MCF 10A (cell line): ENCODE measurements around the gene TAOK3. TPM values are rescaled to one million over a fixed set of nuclear protein-coding genes. Genes with fewer than 3 reads are reported as not detected.
A peak's percentile ranks its signal among the peaks of the same experiment; 100 is the strongest.

Experiments
- BruUV-seq: library from RNA; stranded (reverse); fragments of 400-500 nt; replicated peaks from 2 replicates; lab custom pipeline; 2021; lab: Mats Ljungman, UMichigan
- CTCF ChIA-PET: fragments of 300-600 bp; sonication (Branson Sonifier 250); formaldehyde crosslinking; extraction: SDS; loops from one replicate; lab custom pipeline; 2021; ENCODE audit warnings: antibody characterized with exemption, inconsistent platforms; lab: Yijun Ruan, JAX
- POLR2A ChIA-PET: fragments of 300-600, 350-650 bp; sonication (Branson Sonifier 250); formaldehyde crosslinking; extraction: SDS; loops from one replicate; lab custom pipeline; 2020; ENCODE audit warnings: antibody characterized with exemption, inconsistent platforms; lab: Yijun Ruan, JAX
- DNase-seq: peaks from one replicate; pipeline ENCODE4 v3.0.0-alpha.2; 2018; ENCODE audit not compliant: unreplicated experiment
- H3K27ac Mint-ChIP-seq: one replicate; pipeline ENCODE4 v1.8.0; 2022; ENCODE audit warnings: mild to moderate bottlenecking, low read depth, mixed read lengths; ENCODE audit not compliant: unreplicated experiment
- H3K27me3 Mint-ChIP-seq: one replicate; pipeline ENCODE4 v1.8.0; 2022; ENCODE audit warnings: mixed read lengths; ENCODE audit not compliant: insufficient read depth, unreplicated experiment
- H3K36me3 Mint-ChIP-seq: one replicate; pipeline ENCODE4 v1.8.0; 2022; ENCODE audit warnings: mild to moderate bottlenecking, moderate library complexity, mixed read lengths; ENCODE audit not compliant: insufficient read depth, unreplicated experiment
- H3K4me1 Mint-ChIP-seq: one replicate; pipeline ENCODE4 v1.8.0; 2022; ENCODE audit warnings: mixed read lengths; ENCODE audit not compliant: insufficient read depth, unreplicated experiment
- H3K4me3 Mint-ChIP-seq: one replicate; pipeline ENCODE4 v1.8.0; 2022; ENCODE audit warnings: mild to moderate bottlenecking, moderate library complexity, mixed read lengths; ENCODE audit not compliant: unreplicated experiment
- H3K9me3 Mint-ChIP-seq: one replicate; pipeline ENCODE4 v1.8.0; 2022; ENCODE audit warnings: mixed read lengths; ENCODE audit not compliant: unreplicated experiment
- intact Hi-C: fragments of 100-400 bp; cut with micrococcal nuclease; formaldehyde crosslinking; loops from 2 replicates; pipeline ENCODE4 v1.14.1; 2022
- total RNA-seq: library from RNA; stranded (reverse); gene quantifications from 2 replicates; pipeline ENCODE4 v1.2.3, GENCODE V29; 2022
- TF ChIP-seq, protein P1 (sequence below): fragments of 200-600 bp; IDR thresholded peaks from one replicate; pipeline ENCODE4 v1.8.0; 2022; ENCODE audit warnings: antibody characterized with exemption, mild to moderate bottlenecking; ENCODE audit not compliant: unreplicated experiment

TAOK3 gene
- total RNA-seq, 1 experiment from 2014 or later, result 28.6 TPM

DNA sequence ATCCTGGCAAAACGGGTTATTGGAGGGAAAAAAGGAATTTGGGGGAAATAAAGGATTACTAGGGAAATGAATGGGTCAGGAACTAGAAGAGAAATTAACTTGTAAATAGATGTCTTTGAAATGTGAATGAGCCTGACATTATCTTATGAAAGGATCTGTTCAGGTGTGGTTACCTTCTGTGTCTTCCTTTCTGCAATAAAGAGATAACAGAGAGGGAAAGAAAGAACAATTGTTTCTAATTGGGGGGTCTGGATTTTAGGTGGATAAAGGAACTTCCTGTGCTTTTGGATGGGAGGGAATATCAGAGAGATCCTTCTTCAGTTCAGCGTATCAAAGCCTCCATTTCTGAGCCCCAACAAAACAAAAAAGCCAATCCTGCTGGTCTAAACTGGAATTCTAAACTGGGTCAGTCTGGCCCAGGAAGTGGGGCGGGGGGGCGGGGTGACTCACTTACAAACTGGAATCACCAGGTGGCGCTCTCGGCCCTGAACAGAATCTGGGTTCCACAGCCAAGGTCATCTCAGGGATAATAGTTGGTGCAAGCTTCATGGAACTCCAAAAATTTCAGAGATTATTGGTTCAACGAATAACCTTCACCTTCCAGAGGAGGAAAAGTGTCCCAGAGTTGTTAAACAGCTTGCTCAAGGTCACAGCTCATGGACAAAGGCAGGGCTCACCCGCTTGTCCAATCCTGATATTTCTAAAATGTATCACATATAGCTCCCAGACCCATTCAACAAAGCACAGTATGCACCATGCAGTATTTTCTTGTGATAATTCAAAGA is 251.9 kb downstream of the TAOK3 start:
- intact Hi-C loops, result loop anchor here (2.0 kb wide), 1 partner anchor 256 kb away; the partner anchor contains the start of gene SUDS3
- CTCF ChIA-PET, result interaction anchor here (0.6 to 6.0 kb wide), 26 partner anchors 8 to 1475 kb away, joined by 3 to 53 read pairs (median 4); partner anchors contain the start of genes PEBP1, SUDS3, TAOK3 and VSIG10
- Mint-ChIP-seq H3K4me3 (no peak overlapping the region), H3K9me3 (no peaks in the 10 kb centered on the region), H3K27me3 (no peaks in the 10 kb centered on the region), H3K36me3 (peaks cover 5% of the 10 kb centered on the region), H3K27ac (peak overlapping the region; percentile 32), H3K4me1 (peaks cover 5% of the 10 kb centered on the region)
- peak; percentile 78 for DNase-seq
- POLR2A ChIA-PET, result interaction anchor here (0.6 to 2.2 kb wide), 8 partner anchors 11 to 255 kb away, joined by 3 to 15 read pairs (median 3); partner anchors contain the start of gene PEBP1
- TF ChIP-seq, protein P1, sequence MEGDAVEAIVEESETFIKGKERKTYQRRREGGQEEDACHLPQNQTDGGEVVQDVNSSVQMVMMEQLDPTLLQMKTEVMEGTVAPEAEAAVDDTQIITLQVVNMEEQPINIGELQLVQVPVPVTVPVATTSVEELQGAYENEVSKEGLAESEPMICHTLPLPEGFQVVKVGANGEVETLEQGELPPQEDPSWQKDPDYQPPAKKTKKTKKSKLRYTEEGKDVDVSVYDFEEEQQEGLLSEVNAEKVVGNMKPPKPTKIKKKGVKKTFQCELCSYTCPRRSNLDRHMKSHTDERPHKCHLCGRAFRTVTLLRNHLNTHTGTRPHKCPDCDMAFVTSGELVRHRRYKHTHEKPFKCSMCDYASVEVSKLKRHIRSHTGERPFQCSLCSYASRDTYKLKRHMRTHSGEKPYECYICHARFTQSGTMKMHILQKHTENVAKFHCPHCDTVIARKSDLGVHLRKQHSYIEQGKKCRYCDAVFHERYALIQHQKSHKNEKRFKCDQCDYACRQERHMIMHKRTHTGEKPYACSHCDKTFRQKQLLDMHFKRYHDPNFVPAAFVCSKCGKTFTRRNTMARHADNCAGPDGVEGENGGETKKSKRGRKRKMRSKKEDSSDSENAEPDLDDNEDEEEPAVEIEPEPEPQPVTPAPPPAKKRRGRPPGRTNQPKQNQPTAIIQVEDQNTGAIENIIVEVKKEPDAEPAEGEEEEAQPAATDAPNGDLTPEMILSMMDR, result peak; percentile 78
- BruUV-seq, result TSS peak; percentile 79

DNA sequence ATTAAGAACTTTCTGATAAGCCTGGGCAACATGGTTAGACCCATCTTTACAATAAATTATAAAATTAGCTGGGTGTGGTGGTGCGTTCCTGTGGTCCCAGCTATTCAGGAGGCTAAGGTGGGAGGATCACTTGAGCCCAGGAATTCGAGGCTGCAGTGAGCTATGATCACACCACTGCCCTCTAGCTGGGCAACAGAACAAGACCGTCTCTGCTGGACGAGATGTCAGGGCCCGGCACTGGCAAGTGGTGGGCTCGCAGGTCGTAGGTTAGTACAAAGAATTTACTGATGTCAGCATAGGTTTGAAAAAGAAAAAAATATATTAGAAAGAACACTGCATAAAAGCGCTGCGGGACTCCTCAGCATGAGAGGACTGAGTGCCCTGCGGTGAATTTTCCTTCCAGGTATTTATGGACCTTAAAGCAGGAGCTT is 253.2 kb downstream of the TAOK3 start:
- Mint-ChIP-seq H3K9me3 (no peaks in the 10 kb centered on the region), H3K27me3 (no peaks in the 10 kb centered on the region), H3K4me3 (no peak overlapping the region), H3K36me3 (peaks cover 12% of the 10 kb centered on the region), H3K4me1 (peaks cover 8% of the 10 kb centered on the region), H3K27ac (no peak overlapping the region)
- no peak for DNase-seq
- intact Hi-C loops, result no loop called here
- ChIA-PET CTCF (interaction anchor here (0.6 to 6.0 kb wide), 11 partner anchors 10 to 257 kb away, joined by 3 to 53 read pairs (median 5); partner anchors contain the start of genes PEBP1 and SUDS3), POLR2A (interaction anchor here (1.2 kb wide), 1 partner anchor 9 kb away, joined by 3 read pairs; no protein-coding TSS in a partner anchor)
- TF ChIP-seq, protein P1, result no peak
- BruUV-seq, result no TSS peak

DNA sequence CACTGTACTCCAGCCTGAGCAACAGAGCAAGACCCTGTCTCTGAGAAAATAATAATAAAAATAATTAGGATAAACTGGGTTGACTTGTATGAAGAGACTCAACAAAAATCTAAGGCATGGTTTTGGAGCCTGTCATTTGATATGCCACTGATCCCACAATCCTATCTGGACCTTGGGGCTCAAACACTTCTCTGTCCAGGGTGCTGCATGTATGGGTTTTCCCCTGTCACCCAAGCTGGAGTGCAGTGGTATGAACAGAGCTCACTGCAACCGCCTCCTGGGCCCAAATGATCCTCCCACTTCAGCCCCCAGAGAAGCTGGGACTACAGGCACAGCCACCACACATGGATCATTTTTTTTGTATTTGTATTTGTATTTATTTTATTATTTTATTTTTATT is 263.6 kb downstream of the TAOK3 start:
- H3K9me3 Mint-ChIP-seq, result no peaks in the 10 kb centered on the region
- TF ChIP-seq, protein P1, result no peak
- ChIA-PET CTCF (interaction anchor here (0.6 to 1.5 kb wide), 7 partner anchors 10 to 268 kb away, joined by 3 to 10 read pairs (median 4); partner anchors contain the start of genes RFC5 and SUDS3), POLR2A (interaction anchor here (0.7 kb wide), 1 partner anchor 62 kb away, joined by 3 read pairs; no protein-coding TSS in a partner anchor)
- no peaks in the 10 kb centered on the region for H3K4me1 Mint-ChIP-seq
- H3K27me3 Mint-ChIP-seq, result no peaks in the 10 kb centered on the region
- DNase-seq, result no peak
- intact Hi-C loops, result loop anchor here (10.0 kb wide), 1 partner anchor 234 kb away; no protein-coding TSS in a partner anchor
- H3K4me3 Mint-ChIP-seq, result no peak overlapping the region
- BruUV-seq, result no TSS peak
- no peak overlapping the region for H3K27ac Mint-ChIP-seq
- H3K36me3 Mint-ChIP-seq, result no peaks in the 10 kb centered on the region

DNA sequence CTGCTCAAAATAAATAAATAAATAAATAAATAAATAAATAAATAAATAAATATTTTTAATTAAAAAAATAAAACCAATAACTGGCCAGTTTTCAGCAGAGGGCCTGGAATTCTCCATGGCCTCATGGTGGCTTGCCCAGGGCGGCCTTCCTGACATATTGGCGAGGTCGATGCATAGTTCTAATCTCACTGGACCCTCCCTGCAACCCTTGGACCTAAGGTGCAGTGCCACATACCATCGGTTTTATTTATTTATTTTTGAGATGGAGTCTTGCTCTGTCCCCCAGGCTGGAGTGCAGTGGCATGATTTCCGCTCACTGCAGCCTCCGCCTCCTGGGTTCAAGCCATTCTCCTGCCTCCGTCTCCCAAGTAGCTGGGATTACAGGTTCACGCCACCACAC is 265.0 kb downstream of the TAOK3 start:
- POLR2A ChIA-PET, result no interaction called here
- Mint-ChIP-seq H3K9me3 (no peaks in the 10 kb centered on the region), H3K4me3 (no peak overlapping the region), H3K4me1 (no peaks in the 10 kb centered on the region), H3K27me3 (no peaks in the 10 kb centered on the region), H3K36me3 (no peaks in the 10 kb centered on the region), H3K27ac (no peak overlapping the region)
- CTCF ChIA-PET, result interaction anchor here (1.2 to 1.5 kb wide), 2 partner anchors 14 to 269 kb away, joined by 6 to 10 read pairs; partner anchors contain the start of gene SUDS3
- no peak for DNase-seq
- intact Hi-C loops, result loop anchor here (10.0 kb wide), 1 partner anchor 233 kb away; no protein-coding TSS in a partner anchor
- TF ChIP-seq, protein P1, result no peak
- no TSS peak for BruUV-seq
